H1 (cell line): Measurements from ENCODE around the gene TGM2. TPM values are rescaled to one million over a fixed set of nuclear protein-coding genes. Genes with fewer than 3 reads are reported as not detected.

Experiments
- CTCF ChIA-PET: fragments of 300-600 bp; sonication (Branson Sonifier 250); formaldehyde crosslinking; loops from one replicate; lab custom pipeline; 2021; ENCODE audit not compliant: partially characterized antibody; lab: Charles Lee
- POLR2A ChIA-PET: fragments of 300-600 bp; sonication (Branson Sonifier 250); formaldehyde crosslinking; loops from one replicate; lab custom pipeline; 2021; ENCODE audit warnings: inconsistent platforms; ENCODE audit not compliant: partially characterized antibody; lab: Charles Lee
- DNase-seq, 2 experiments: peaks; one replicate each; pipeline versions ENCODE4 v3.0.0 to v3.0.0-alpha.2; 2010 to 2022; ENCODE audit warnings: low spot score in 2 of 2, low read depth in 1 of 2, mixed read lengths in 1 of 2
- FAIRE-seq: peaks from 2 replicates; lab custom pipeline; 2011; peaks lifted over from hg19 to GRCh38; lab: Jason Lieb, UNC
- H2AFZ ChIP-seq: 2 replicates; pipeline ENCODE4 v1.8.1; 2012; ENCODE audit warnings: low read length, inconsistent platforms
- H2AK5ac ChIP-seq: 2 replicates; pipeline ENCODE4 v1.6.1; 2013; ENCODE audit warnings: low read depth, low read length
- H2BK120ac ChIP-seq: replicated peaks from 2 replicates; pipeline ENCODE3; 2013; ENCODE audit warnings: low read depth, low read length, inconsistent platforms
- H2BK12ac ChIP-seq: 2 replicates; pipeline ENCODE4 v1.6.1; 2013; ENCODE audit warnings: low read depth, low read length
- H2BK15ac ChIP-seq: 2 replicates; pipeline ENCODE4 v1.6.1; 2013; ENCODE audit warnings: low read length
- H2BK20ac ChIP-seq: 2 replicates; pipeline ENCODE4 v1.6.1; 2013; ENCODE audit warnings: low read length
- H2BK5ac ChIP-seq: 2 replicates; pipeline ENCODE4 v1.6.1; 2013; ENCODE audit warnings: low read depth, low read length
- H3K14ac ChIP-seq: 2 replicates; pipeline ENCODE4 v1.6.1; 2013; ENCODE audit warnings: inconsistent platforms; ENCODE audit not compliant: insufficient read length
- H3K18ac ChIP-seq: 2 replicates; pipeline ENCODE4 v1.6.1; 2013; ENCODE audit warnings: low read length; ENCODE audit errors: extremely low read depth
- H3K23ac ChIP-seq: 2 replicates; pipeline ENCODE4 v1.6.1; 2013; ENCODE audit warnings: inconsistent platforms; ENCODE audit not compliant: insufficient read length
- H3K23me2 ChIP-seq: 2 replicates; pipeline ENCODE4 v1.6.1; 2013; ENCODE audit warnings: low read depth, low read length
- H3K27ac ChIP-seq: 2 replicates; pipeline ENCODE4 v1.6.1; 2011; ENCODE audit warnings: low read depth, low read length, inconsistent platforms
- H3K27me3 ChIP-seq, 4 experiments: replicated peaks in 1 of 4; 1 replicate in 1 of 4; 2 replicates in 3 of 4; pipeline versions ENCODE4 v1.6.1 to v1.8.1; 2011 to 2013; ENCODE audit warnings: low read length in 3 of 4, mild to moderate bottlenecking in 3 of 4, inconsistent platforms in 2 of 4, mixed read lengths in 2 of 4, moderate library complexity in 1 of 4; ENCODE audit not compliant: control insufficient read depth in 3 of 4, insufficient read depth in 3 of 4; ENCODE audit errors: extremely low read depth in 1 of 4
- H3K36me3 ChIP-seq, 4 experiments: 2 replicates each; pipeline versions ENCODE4 v1.6.1 to v1.8.1; 2011 to 2013; ENCODE audit warnings: mild to moderate bottlenecking in 4 of 4, low read length in 3 of 4, moderate library complexity in 2 of 4, control low read depth in 1 of 4, inconsistent platforms in 1 of 4; ENCODE audit not compliant: insufficient read depth in 4 of 4, control insufficient read depth in 2 of 4
- H3K4ac ChIP-seq: replicated peaks from 2 replicates; pipeline ENCODE3; 2013; ENCODE audit warnings: low read length, low read depth, mixed read lengths, inconsistent platforms; ENCODE audit not compliant: insufficient read length
- H3K4me1 ChIP-seq, 4 experiments: replicated peaks in 1 of 4; 1 replicate in 1 of 4; 2 replicates in 3 of 4; pipeline versions ENCODE4 v1.6.1 to v1.8.1; 2011 to 2013; ENCODE audit warnings: low read length in 3 of 4, inconsistent platforms in 2 of 4, mixed read lengths in 1 of 4; ENCODE audit not compliant: insufficient read depth in 4 of 4, control insufficient read depth in 3 of 4
- H3K4me2 ChIP-seq, 2 experiments: 2 replicates each; pipeline versions ENCODE4 v1.6.1 to v1.8.1; 2011 to 2013; ENCODE audit warnings: low read depth in 2 of 2, low read length in 2 of 2, control low read depth in 1 of 2, inconsistent platforms in 1 of 2, mild to moderate bottlenecking in 1 of 2; ENCODE audit not compliant: insufficient read depth in 1 of 2
- H3K4me3 ChIP-seq, 4 experiments: fragments of 200-600, 300-600 bp in 1 of 4; sonication (generic), shearing (Covaris generic), sonication (Bioruptor Twin) in 1 of 4; 2 replicates each; pipeline versions ENCODE4 v1.5.1 to v1.8.1; 2011 to 2016; ENCODE audit warnings: low read length in 4 of 4, low read depth in 3 of 4, control low read depth in 2 of 4, inconsistent platforms in 2 of 4, mild to moderate bottlenecking in 2 of 4, mixed read lengths in 1 of 4, moderate library complexity in 1 of 4; ENCODE audit not compliant: insufficient read depth in 2 of 4; ENCODE audit errors: extremely low read depth in 1 of 4
- H3K56ac ChIP-seq: replicated peaks from 2 replicates; pipeline ENCODE3; 2013; ENCODE audit warnings: low read depth, mild to moderate bottlenecking, mixed read lengths, low read length, inconsistent platforms; ENCODE audit not compliant: insufficient read length
- H3K79me1 ChIP-seq: 2 replicates; pipeline ENCODE4 v1.6.1; 2013; ENCODE audit warnings: low read depth, low read length, control low read depth
- H3K79me2 ChIP-seq, 2 experiments: 2 replicates each; pipeline versions ENCODE4 v1.6.1 to v1.8.1; 2012 to 2013; ENCODE audit warnings: low read length in 2 of 2, mild to moderate bottlenecking in 2 of 2, inconsistent platforms in 1 of 2; ENCODE audit not compliant: insufficient read depth in 2 of 2, control insufficient read depth in 1 of 2
- H3K9ac ChIP-seq, 4 experiments: replicated peaks in 1 of 4; 1 replicate in 1 of 4; 2 replicates in 3 of 4; pipeline versions ENCODE4 v1.6.1 to v1.8.1; 2011 to 2013; ENCODE audit warnings: low read depth in 3 of 4, low read length in 3 of 4, control low read depth in 2 of 4, mild to moderate bottlenecking in 2 of 4, moderate library complexity in 2 of 4, inconsistent platforms in 1 of 4; ENCODE audit errors: extremely low read depth in 1 of 4
- H3K9me3 ChIP-seq, 2 experiments: 2 replicates each; pipeline versions ENCODE4 v1.6.1 to v1.8.1; 2012 to 2013; ENCODE audit warnings: mild to moderate bottlenecking in 2 of 2, moderate library complexity in 2 of 2, control low read depth in 1 of 2, inconsistent platforms in 1 of 2, low read depth in 1 of 2, low read length in 1 of 2, mixed read lengths in 1 of 2; ENCODE audit not compliant: insufficient read depth in 2 of 2
- H4K20me1 ChIP-seq, 2 experiments: replicated peaks in 1 of 2; 2 replicates each; pipeline versions ENCODE3 to v1.8.1; 2011 to 2013; ENCODE audit warnings: inconsistent platforms in 2 of 2, low read length in 2 of 2, mild to moderate bottlenecking in 1 of 2; ENCODE audit not compliant: insufficient read depth in 2 of 2, control insufficient read depth in 1 of 2
- H4K5ac ChIP-seq: 2 replicates; pipeline ENCODE4 v1.6.1; 2013; ENCODE audit warnings: low read length, low read depth, mixed read lengths, inconsistent platforms; ENCODE audit not compliant: insufficient read length
- H4K8ac ChIP-seq: 2 replicates; pipeline ENCODE4 v1.8.0; 2013; ENCODE audit warnings: mild to moderate bottlenecking, moderate library complexity, low read length, inconsistent platforms; ENCODE audit not compliant: insufficient read depth; ENCODE audit errors: extremely low read depth
- H4K91ac ChIP-seq: replicated peaks from 2 replicates; pipeline ENCODE3; 2013; ENCODE audit warnings: low read length, mixed read lengths, inconsistent platforms; ENCODE audit not compliant: insufficient read length
- CBX8 ChIP-seq: fragments of 300-800, 300-1000 bp; sonication (generic); IDR thresholded peaks from 2 replicates; pipeline ENCODE4 v1.7.1; 2016; ENCODE audit warnings: low read depth, low read length, borderline replicate concordance
- GABPA ChIP-seq: IDR thresholded peaks from 2 replicates; pipeline ENCODE4 v1.6.1; 2011; ENCODE audit warnings: mild to moderate bottlenecking, low read length, moderate library complexity, borderline replicate concordance; ENCODE audit not compliant: insufficient read depth
- GTF2F1 ChIP-seq: IDR thresholded peaks from 2 replicates; pipeline ENCODE4 v1.6.1; 2012; ENCODE audit warnings: low read depth, low read length, improper control_type of control experiment, borderline replicate concordance
- POLR2AphosphoS5 ChIP-seq: IDR thresholded peaks from 2 replicates; pipeline ENCODE4 v1.6.1; 2011; ENCODE audit warnings: low read depth, low read length
- RAD21 ChIP-seq, 2 experiments: IDR thresholded peaks in 1 of 2; conservative IDR thresholded peaks in 1 of 2; 2 replicates each; pipeline ENCODE4 v1.6.1; 2011; ENCODE audit warnings: low read depth in 2 of 2, low read length in 2 of 2, improper control_type of control experiment in 1 of 2, inconsistent platforms in 1 of 2, mild to moderate bottlenecking in 1 of 2, moderate library complexity in 1 of 2
- RNF2 ChIP-seq: fragments of 200-900, 300-1000 bp; sonication (generic); IDR thresholded peaks from 2 replicates; pipeline ENCODE4 v1.7.1; 2016; ENCODE audit warnings: borderline replicate concordance, low read depth, mild to moderate bottlenecking, antibody characterized with exemption, low read length; ENCODE audit not compliant: poor library complexity, severe bottlenecking; ENCODE audit errors: missing control alignments
- SAP30 ChIP-seq: fragments of 300-600 bp; sonication (generic); IDR thresholded peaks from 2 replicates; pipeline ENCODE4 v1.7.1; 2012; ENCODE audit warnings: low read length, moderate library complexity, mild to moderate bottlenecking, inconsistent platforms; ENCODE audit not compliant: insufficient read depth, insufficient replicate concordance
- SIN3A ChIP-seq, 2 experiments: IDR thresholded peaks in 1 of 2; conservative IDR thresholded peaks in 1 of 2; 2 replicates each; pipeline ENCODE4 v1.6.1; 2011 to 2012; ENCODE audit warnings: low read length in 2 of 2, improper control_type of control experiment in 1 of 2, low read depth in 1 of 2, mild to moderate bottlenecking in 1 of 2
- SP1 ChIP-seq: IDR thresholded peaks from 2 replicates; pipeline ENCODE4 v1.6.1; 2011; ENCODE audit warnings: low read depth, low read length
- SUZ12 ChIP-seq: fragments of 200-600 bp; sonication (generic); IDR thresholded peaks from 2 replicates; pipeline ENCODE4 v1.6.1; 2012; ENCODE audit warnings: mild to moderate bottlenecking, inconsistent platforms, low read length, moderate library complexity, mixed read lengths
- TAF1 ChIP-seq: IDR thresholded peaks from 2 replicates; pipeline ENCODE4 v1.6.1; 2011; ENCODE audit warnings: mild to moderate bottlenecking, low read depth, low read length
- TBP ChIP-seq: IDR thresholded peaks from 2 replicates; pipeline ENCODE4 v1.6.1; 2011; ENCODE audit warnings: low read depth, low read length, improper control_type of control experiment
- WGBS, 2 experiments: shearing (Covaris generic) in 1 of 2; methylation state at CpG; one replicate each; pipeline versions ENCODE4 v1.1.6 to v1.1.7; 2013 to 2015; ENCODE audit warnings: low lambda C conversion rate in 2 of 2, mixed read lengths in 2 of 2, inconsistent platforms in 1 of 2, low coverage in 1 of 2, missing lambda C conversion rate in 1 of 2; ENCODE audit not compliant: insufficient replicate concordance in 2 of 2, insufficient coverage in 1 of 2, insufficient read length in 1 of 2; ENCODE audit errors: extremely low coverage in 1 of 2, missing lambda C conversion rate in 1 of 2; 5-methylcytosine and 5-hydroxymethylcytosine counted together
- polyA plus RNA-seq, 7 experiments: library from polyadenylated mRNA; depleted of rRNA in 3 of 7; stranded (reverse) in 5 of 7; unstranded in 2 of 7; fragments of >200 nt in 5 of 7; fragments of 200-250 nt in 2 of 7; gene quantifications; 1 replicate in 5 of 7; 2 replicates in 1 of 7; 4 replicates in 1 of 7; pipeline versions ENCODE4 v1.2.1 to v1.2.3, GENCODE V29; 2011 to 2013; ENCODE audit warnings: missing spikeins in 2 of 7, mixed read lengths in 2 of 7
- total RNA-seq: library from RNA; stranded (reverse); fragmentation: NEBNext Ultra II Directional; extraction: Animal tissue kit (Norgen Biotek cat#: 25700); gene quantifications from 2 replicates; pipeline ENCODE4 v1.2.1, GENCODE V29; 2021

The TGM2 gene
- total and polyA plus RNA-seq, 2 of the 8 experiments (the other 6 are each of a cell fraction or from before 2014, with no cell fraction given), result 0.86 to 1.0 TPM

GRCh38 chr20:38117635-38118034, 47.4 kb downstream of the TGM2 start:
- H3K4me3 ChIP-seq, result no peak overlapping the region
- 86% methylated on average over 3 of the region's 3 CpGs; no CpG with 5 or more reads in 1 of the 2 experiments for WGBS, 2 experiments
- H3K23me2 ChIP-seq, result no peaks in the 10 kb centered on the region
- DNase-seq (no peak), FAIRE-seq (no peak)
- no peaks in the 10 kb centered on the region for H3K79me1 ChIP-seq
- no peaks in the 10 kb centered on the region for H3K4me1 ChIP-seq
- H3K9me3 ChIP-seq, result no peaks in the 10 kb centered on the region
- H2AK5ac ChIP-seq, result no peak overlapping the region
- ChIA-PET POLR2A (no interaction called here), CTCF (interaction anchor here (1.5 kb wide), 1 partner anchor 26 kb away, joined by 3 read pairs; no protein-coding TSS in a partner anchor)
- no peak overlapping the region for H2BK12ac ChIP-seq
- H3K79me2 ChIP-seq, result no peaks in the 10 kb centered on the region
- no peak overlapping the region for H2BK20ac ChIP-seq
- H3K23ac ChIP-seq, result no peak overlapping the region
- no peak for TF ChIP-seq RNF2
- no peak for TF ChIP-seq GTF2F1
- TF ChIP-seq TBP, result no peak
- TF ChIP-seq GABPA, result no peak
- TF ChIP-seq TAF1, result no peak
- no peak for TF ChIP-seq SP1
- no peak for TF ChIP-seq CBX8
- no peak for TF ChIP-seq SAP30
- no peak for TF ChIP-seq SUZ12
- TF ChIP-seq SIN3A (conservative IDR thresholded peaks at IDR 0.05 in 1 of 2, IDR thresholded peaks at IDR 0.05 in 1 of 2; ENCODE audit: low read depth in 1 of 2, low read length in 2 of 2), result no peak
- TF ChIP-seq RAD21 (IDR thresholded peaks at IDR 0.05 in 1 of 2, conservative IDR thresholded peaks at IDR 0.05 in 1 of 2; ENCODE audit: low read depth in 2 of 2, low read length in 2 of 2), result no peak
- TF ChIP-seq POLR2AphosphoS5, result no peak
- H3K4ac ChIP-seq, result no peak overlapping the region
- no peaks in the 10 kb centered on the region for H3K36me3 ChIP-seq
- no peak overlapping the region for H4K5ac ChIP-seq
- H2BK15ac ChIP-seq, result no peak overlapping the region
- H3K27ac ChIP-seq, result no peak overlapping the region
- H3K14ac ChIP-seq, result no peak overlapping the region
- no peak overlapping the region for H3K56ac ChIP-seq
- no peak overlapping the region for H2AFZ ChIP-seq
- no peak overlapping the region for H3K9ac ChIP-seq
- no peak overlapping the region for H4K8ac ChIP-seq
- H4K20me1 ChIP-seq, result no peaks in the 10 kb centered on the region
- no peak overlapping the region for H3K18ac ChIP-seq
- H3K27me3 ChIP-seq, result no peaks in the 10 kb centered on the region
- H2BK120ac ChIP-seq, result no peak overlapping the region
- H4K91ac ChIP-seq, result no peak overlapping the region
- no peak overlapping the region for H3K4me2 ChIP-seq
- no peak overlapping the region for H2BK5ac ChIP-seq
